Erythroblast (primary cell): ENCODE measurements around the gene ADNP.

Experiments used
- GATA1 ChIP-seq: IDR thresholded peaks from 2 replicates; pipeline ENCODE4 v1.6.1; 2011; ENCODE audit warnings: low read depth, mild to moderate bottlenecking, control low read depth, low read length, moderate library complexity
- POLR2A ChIP-seq: IDR thresholded peaks from 2 replicates; pipeline ENCODE4 v1.6.1; 2011; ENCODE audit warnings: mild to moderate bottlenecking, low read length

GRCh38 chr20:50904067-50904570 lies 27.1 kb downstream of the ADNP start:
- TF ChIP-seq POLR2A (no peak), GATA1 (no peak)
